NCI-H510A (cell line): ENCODE results near the gene TUBE1.

Experiments
- DNase-seq: peaks from one replicate; lab custom pipeline; 2025; lab: John Stamatoyannopoulos, UW

The TUBE1 gene

GRCh38 chr6:112033791-112034615 is 53.3 kb downstream of the TUBE1 start:
- DNase-seq, result no peak

GRCh38 chr6:112032728-112033127 is 54.6 kb downstream of the TUBE1 start:
- DNase-seq, result no peak

GRCh38 chr6:112031960-112032359 is 55.3 kb downstream of the TUBE1 start:
- no peak for DNase-seq

- no peak for DNase-seq
These were observed 56.2 kb downstream of the TUBE1 start for GRCh38 chr6:112030961-112031660.

GRCh38 chr6:112030206-112030960 is 56.9 kb downstream of the TUBE1 start:
- DNase-seq, result no peak

- DNase-seq, result no peak
These were observed 58.0 kb downstream of the TUBE1 start for GRCh38 chr6:112029045-112029822.

GRCh38 chr6:112027942-112028674 is 59.2 kb downstream of the TUBE1 start:
- DNase-seq, result no peak

- no peak for DNase-seq
These were observed 60.3 kb downstream of the TUBE1 start for GRCh38 chr6:112026933-112027332.

GRCh38 chr6:112024464-112024863 is 62.8 kb downstream of the TUBE1 start:
- no peak for DNase-seq

- no peak for DNase-seq
These were observed 64.5 kb downstream of the TUBE1 start for GRCh38 chr6:112022749-112023148.

GRCh38 chr6:112021691-112022310 is 65.5 kb downstream of the TUBE1 start:
- no peak for DNase-seq
